Measurements from ENCODE around the gene PCDHB6.
A peak's percentile ranks its signal among the peaks of the same experiment; 100 is the strongest.
"Not testable (repeated sequence)": the region's sequence is repeated elsewhere in the genome, so short reads cannot be mapped to it uniquely, and the experiment has no call there.

PCDHB6 gene

GRCh38 chr5:141172381-141173204 is 22.7 kb downstream of the PCDHB6 start, which contains the start of gene PCDHB7:
Gene PCDHB7, plus strand, starts transcription at chr5:141172644. Its CDS starts 192 bp downstream, at chr5:141172836.
- no peak for DNase-seq (ENCODE audit: low spot score)

GRCh38 chr5:141174291-141175104 is 24.6 kb downstream of the PCDHB6 start:
- DNase-seq (ENCODE audit: low spot score): not testable (repeated sequence)

- no peak for DNase-seq (ENCODE audit: low spot score)
These were observed 26.1 kb downstream of the PCDHB6 start for GRCh38 chr5:141175933-141176332.

GRCh38 chr5:141177577-141178191 is 27.8 kb downstream of the PCDHB6 start, which contains the start of gene PCDHB8:
Gene PCDHB8, plus strand, starts transcription at chr5:141177790. Its CDS starts 245 bp downstream, at chr5:141178035.
- not testable (repeated sequence) for DNase-seq (ENCODE audit: low spot score)

- DNase-seq (ENCODE audit: low spot score): not testable (repeated sequence)
These were observed 29.5 kb downstream of the PCDHB6 start for GRCh38 chr5:141179371-141179770.

GRCh38 chr5:141179876-141180275 is 30.0 kb downstream of the PCDHB6 start:
- DNase-seq (ENCODE audit: low spot score): not testable (repeated sequence)

- DNase-seq (ENCODE audit: low spot score): no peak
These were observed 30.5 kb downstream of the PCDHB6 start for GRCh38 chr5:141180313-141180712.

GRCh38 chr5:141182248-141182647 is 32.4 kb downstream of the PCDHB6 start, which contains the start of gene PCDHB16:
Gene PCDHB16, plus strand, starts transcription at chr5:141182387. Its CDS starts 173 bp downstream, at chr5:141182560.
- no peak for DNase-seq (ENCODE audit: low spot score)

GRCh38 chr5:141184117-141184855 is 34.4 kb downstream of the PCDHB6 start:
- not testable (repeated sequence) for DNase-seq (ENCODE audit: low spot score)

GRCh38 chr5:141186897-141187512 is 37.1 kb downstream of the PCDHB6 start, which contains the start of gene PCDHB9:
Gene PCDHB9, plus strand, starts transcription at chr5:141187161. Its CDS starts 158 bp downstream, at chr5:141187319.
- no peak for DNase-seq (ENCODE audit: low spot score)

GRCh38 chr5:141188682-141189081 is 38.8 kb downstream of the PCDHB6 start:
- not testable (repeated sequence) for DNase-seq (ENCODE audit: low spot score)

- DNase-seq (ENCODE audit: low spot score): not testable (repeated sequence)
These were observed 39.3 kb downstream of the PCDHB6 start for GRCh38 chr5:141189131-141189530.

- DNase-seq (ENCODE audit: low spot score): peak; percentile 3
These were observed 42.4 kb downstream of the PCDHB6 start, which contains the start of gene PCDHB10 for GRCh38 chr5:141192110-141192725. Gene PCDHB10, plus strand, starts transcription at chr5:141192353. Its CDS starts 200 bp downstream, at chr5:141192553.

- not testable (repeated sequence) for DNase-seq (ENCODE audit: low spot score)
These were observed 44.5 kb downstream of the PCDHB6 start for GRCh38 chr5:141194332-141194731.

- DNase-seq (ENCODE audit: low spot score): no peak
These were observed 46.5 kb downstream of the PCDHB6 start for GRCh38 chr5:141196363-141196762.

GRCh38 chr5:141199359-141200235 is 49.7 kb downstream of the PCDHB6 start, which contains the start of gene PCDHB11:
Gene PCDHB11, plus strand, starts transcription at chr5:141199627. Its CDS starts 148 bp downstream, at chr5:141199775.
- no peak for DNase-seq (ENCODE audit: low spot score)

GRCh38 chr5:141201126-141201525 is 51.3 kb downstream of the PCDHB6 start:
- DNase-seq (ENCODE audit: low spot score): not testable (repeated sequence)

- DNase-seq (ENCODE audit: low spot score): not testable (repeated sequence)
These were observed 51.8 kb downstream of the PCDHB6 start for GRCh38 chr5:141201646-141202045.

Data from hematopoietic multipotent progenitor cell treated with erythropoietin and hydrocortisone succinate and interleukin-3 and kit ligand, for 15 days (in vitro differentiated cells).